H9 (cell line): ENCODE data around the gene DIP2C. TPM values are rescaled to one million over a fixed set of nuclear protein-coding genes. Genes with fewer than 3 reads are reported as not detected.

Source experiments
- DNase-seq: peaks from one replicate; pipeline ENCODE4 v3.0.0-alpha.2; 2017
- H2AFZ ChIP-seq: one replicate; pipeline ENCODE4 v1.6.1; 2013; ENCODE audit warnings: mild to moderate bottlenecking, low read length, control low read depth, moderate library complexity
- H2AK5ac ChIP-seq: 2 replicates; pipeline ENCODE4 v1.6.1; 2013; ENCODE audit warnings: low read length, control low read depth, mixed read lengths; ENCODE audit not compliant: insufficient read length
- H2BK120ac ChIP-seq: one replicate; pipeline ENCODE4 v1.6.1; 2013; ENCODE audit warnings: low read depth, mild to moderate bottlenecking, low read length, control low read depth, inconsistent platforms; ENCODE audit not compliant: poor library complexity, severe bottlenecking
- H2BK12ac ChIP-seq: 2 replicates; pipeline ENCODE4 v1.6.1; 2013; ENCODE audit warnings: low read length, control low read depth, mixed read lengths, low read depth; ENCODE audit not compliant: insufficient read length
- H2BK15ac ChIP-seq: 2 replicates; pipeline ENCODE4 v1.6.1; 2013; ENCODE audit warnings: low read depth, low read length, control low read depth
- H2BK20ac ChIP-seq: one replicate; pipeline ENCODE4 v1.6.1; 2013; ENCODE audit warnings: low read depth, mild to moderate bottlenecking, low read length, control low read depth, inconsistent platforms; ENCODE audit not compliant: poor library complexity, severe bottlenecking
- H2BK5ac ChIP-seq: 2 replicates; pipeline ENCODE4 v1.6.1; 2013; ENCODE audit warnings: low read length, control low read depth, mixed read lengths; ENCODE audit not compliant: insufficient read length
- H3K14ac ChIP-seq: 2 replicates; pipeline ENCODE4 v1.6.1; 2013; ENCODE audit warnings: low read length, control low read depth; ENCODE audit not compliant: insufficient read depth
- H3K18ac ChIP-seq: 2 replicates; pipeline ENCODE4 v1.6.1; 2013; ENCODE audit warnings: low read depth, mild to moderate bottlenecking, mixed read lengths, low read length, control low read depth; ENCODE audit not compliant: insufficient read length
- H3K23ac ChIP-seq: 2 replicates; pipeline ENCODE4 v1.6.1; 2013; ENCODE audit warnings: low read length, control low read depth, mixed read lengths, low read depth; ENCODE audit not compliant: insufficient read length
- H3K23me2 ChIP-seq: 2 replicates; pipeline ENCODE4 v1.6.1; 2013; ENCODE audit warnings: low read depth, mild to moderate bottlenecking, mixed read lengths, low read length, control low read depth; ENCODE audit not compliant: insufficient read length, poor library complexity, severe bottlenecking
- H3K27ac ChIP-seq: 2 replicates; pipeline ENCODE4 v1.5.1; 2013; ENCODE audit warnings: low read length, control low read depth, mixed read lengths, low read depth; ENCODE audit not compliant: insufficient read length
- H3K27me3 ChIP-seq: 2 replicates; pipeline ENCODE4 v1.6.1; 2013; ENCODE audit warnings: low read length, control low read depth, inconsistent platforms; ENCODE audit not compliant: insufficient read depth
- H3K4ac ChIP-seq: 2 replicates; pipeline ENCODE4 v1.6.1; 2013; ENCODE audit warnings: low read depth, mild to moderate bottlenecking, control low read depth, inconsistent platforms, low read length, moderate library complexity
- H3K4me1 ChIP-seq: 2 replicates; pipeline ENCODE4 v1.6.1; 2013; ENCODE audit warnings: low read length, control low read depth, inconsistent platforms; ENCODE audit not compliant: insufficient read depth
- H3K4me2 ChIP-seq: 2 replicates; pipeline ENCODE4 v1.6.1; 2013; ENCODE audit warnings: low read length, control low read depth, mixed read lengths; ENCODE audit not compliant: insufficient read length, insufficient read depth
- H3K56ac ChIP-seq: 2 replicates; pipeline ENCODE4 v1.6.1; 2013; ENCODE audit warnings: low read depth, mild to moderate bottlenecking, mixed read lengths, low read length, control low read depth; ENCODE audit not compliant: insufficient read length
- H3K79me1 ChIP-seq: 2 replicates; pipeline ENCODE4 v1.6.1; 2013; ENCODE audit warnings: low read depth, mild to moderate bottlenecking, moderate library complexity, low read length, control low read depth, inconsistent platforms; ENCODE audit not compliant: insufficient read depth, poor library complexity, severe bottlenecking
- H3K79me2 ChIP-seq: 2 replicates; pipeline ENCODE4 v1.6.1; 2013; ENCODE audit warnings: low read length, control low read depth, inconsistent platforms; ENCODE audit not compliant: insufficient read depth
- H3K9ac ChIP-seq: 2 replicates; pipeline ENCODE4 v1.6.1; 2013; ENCODE audit warnings: low read length, control low read depth, mixed read lengths; ENCODE audit not compliant: insufficient read length; ENCODE audit errors: extremely low read depth
- H3K9me3 ChIP-seq: one replicate; pipeline ENCODE4 v1.6.1; 2013; ENCODE audit warnings: low read depth, low read length, inconsistent platforms; ENCODE audit not compliant: control insufficient read depth
- H3T11ph ChIP-seq: one replicate; pipeline ENCODE4 v1.6.1; 2013; ENCODE audit warnings: mild to moderate bottlenecking, low read length, control low read depth, inconsistent platforms
- H4K20me1 ChIP-seq: one replicate; pipeline ENCODE4 v1.6.1; 2013; ENCODE audit not compliant: control insufficient read depth, insufficient read length, insufficient read depth
- H4K5ac ChIP-seq: 2 replicates; pipeline ENCODE4 v1.6.1; 2013; ENCODE audit warnings: low read depth, mild to moderate bottlenecking, mixed read lengths, low read length, control low read depth; ENCODE audit not compliant: insufficient read length
- H4K8ac ChIP-seq: replicated peaks from 2 replicates; pipeline ENCODE4 v1.6.1; 2013; ENCODE audit warnings: low read length, control low read depth, mixed read lengths, low read depth; ENCODE audit not compliant: insufficient read length
- H4K91ac ChIP-seq: 2 replicates; pipeline ENCODE4 v1.6.1; 2013; ENCODE audit warnings: low read depth, mild to moderate bottlenecking, moderate library complexity, mixed read lengths, low read length, control low read depth; ENCODE audit not compliant: insufficient read length
- H3K27ac Mint-ChIP-seq, 3 experiments: 2 replicates in 2 of 3; 3 replicates in 1 of 3; pipeline ENCODE4 v1.8.0; 2020 to 2021; ENCODE audit warnings: mixed read lengths in 3 of 3, mild to moderate bottlenecking in 1 of 3, moderate library complexity in 1 of 3
- H3K27me3 Mint-ChIP-seq: 2 replicates; pipeline ENCODE4 v1.8.0; 2021; ENCODE audit warnings: low read depth, mild to moderate bottlenecking, moderate library complexity, mixed read lengths
- H3K36me3 Mint-ChIP-seq, 3 experiments: 2 replicates in 2 of 3; 3 replicates in 1 of 3; pipeline ENCODE4 v1.8.0; 2020 to 2021; ENCODE audit warnings: low read depth in 3 of 3, mixed read lengths in 3 of 3; ENCODE audit not compliant: insufficient read depth in 1 of 3
- H3K4me1 Mint-ChIP-seq, 2 experiments: 2 replicates each; pipeline ENCODE4 v1.8.0; 2020; ENCODE audit warnings: mixed read lengths in 2 of 2
- H3K4me3 Mint-ChIP-seq, 2 experiments: 2 replicates in 1 of 2; 3 replicates in 1 of 2; pipeline ENCODE4 v1.8.0; 2020 to 2021; ENCODE audit warnings: mild to moderate bottlenecking in 2 of 2, mixed read lengths in 2 of 2, moderate library complexity in 1 of 2
- H3K9me3 Mint-ChIP-seq, 2 experiments: 2 replicates in 1 of 2; 3 replicates in 1 of 2; pipeline ENCODE4 v1.8.0; 2020; ENCODE audit warnings: mild to moderate bottlenecking in 2 of 2, mixed read lengths in 2 of 2, moderate library complexity in 1 of 2
- WGBS: extraction: QIAGEN DNeasy Blood & Tissue Kit; methylation state at CpG from one replicate; pipeline ENCODE4 v1.1.7; 2013; ENCODE audit warnings: missing lambda C conversion rate, low lambda C conversion rate, mixed read lengths; ENCODE audit not compliant: insufficient read length; ENCODE audit errors: extremely low coverage; 5-methylcytosine and 5-hydroxymethylcytosine counted together
- total RNA-seq: library from RNA; stranded (reverse); gene quantifications from 2 replicates; pipeline ENCODE4 v1.2.1, GENCODE V29; 2021
- TF ChIP-seq, protein P1 (sequence below): fragments of 200-600 bp; sonication (generic); conservative IDR thresholded peaks from 3 replicates; pipeline ENCODE4 v1.8.0; 2021; ENCODE audit warnings: antibody characterized with exemption, mild to moderate bottlenecking

DIP2C gene
- total RNA-seq, 1 experiment from 2014 or later, result 7.9 TPM

DNA sequence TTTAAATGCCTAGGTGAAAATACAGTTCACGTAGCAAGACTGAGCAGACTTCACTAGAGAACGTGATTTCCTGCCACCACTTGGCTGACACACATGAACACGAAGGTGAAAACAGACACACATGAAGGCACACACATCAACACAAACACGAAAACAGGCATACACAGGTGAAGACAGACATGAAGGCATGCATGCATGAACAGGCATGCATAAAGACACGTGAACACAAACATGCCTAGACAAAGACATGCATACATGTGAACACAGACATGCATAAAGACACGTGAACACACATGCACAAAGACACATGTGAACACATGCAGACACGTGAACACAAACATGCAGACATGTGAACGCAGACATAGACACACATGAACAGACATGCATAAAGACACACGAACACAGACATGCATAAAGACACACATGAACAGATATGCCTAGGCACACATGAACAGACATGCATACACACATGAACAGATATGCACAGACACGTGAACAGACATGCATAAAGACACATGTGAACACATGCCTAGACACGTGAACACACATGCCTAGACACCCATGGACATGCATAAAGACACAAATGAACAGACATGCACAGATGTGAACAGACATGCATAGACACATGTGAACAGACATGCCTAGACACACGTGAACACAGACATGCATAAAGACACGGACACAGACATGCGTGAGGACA is 311.1 kb downstream of the DIP2C start:
- Histone ChIP-seq H3K27ac (no peak overlapping the region), H4K5ac (no peak overlapping the region), H3K18ac (no peak overlapping the region), H3K23ac (peak overlapping the region; percentile 20), H2BK12ac (no peak overlapping the region), H2BK20ac (no peak overlapping the region), H3K4me1 (no peaks in the 10 kb centered on the region), H3K79me2 (no peaks in the 10 kb centered on the region), H3K14ac (no peak overlapping the region), H2BK120ac (no peak overlapping the region), H3K79me1 (no peaks in the 10 kb centered on the region), H3K4me2 (no peak overlapping the region), H4K20me1 (no peaks in the 10 kb centered on the region), H3K9me3 (no peaks in the 10 kb centered on the region), H3K9ac (no peak overlapping the region), H2BK5ac (no peak overlapping the region), H4K91ac (no peak overlapping the region), H3K27me3 (no peaks in the 10 kb centered on the region), H2AK5ac (no peak overlapping the region), H2AFZ (no peak overlapping the region), H3T11ph (no peak overlapping the region), H3K23me2 (no peaks in the 10 kb centered on the region), H3K4ac (no peak overlapping the region), H4K8ac (no peak overlapping the region), H3K56ac (no peak overlapping the region), H2BK15ac (no peak overlapping the region)
- no peaks in the 10 kb centered on the region for H3K27me3 Mint-ChIP-seq
- H3K9me3 Mint-ChIP-seq, result no peaks in the 10 kb centered on the region
- TF ChIP-seq, protein P1, sequence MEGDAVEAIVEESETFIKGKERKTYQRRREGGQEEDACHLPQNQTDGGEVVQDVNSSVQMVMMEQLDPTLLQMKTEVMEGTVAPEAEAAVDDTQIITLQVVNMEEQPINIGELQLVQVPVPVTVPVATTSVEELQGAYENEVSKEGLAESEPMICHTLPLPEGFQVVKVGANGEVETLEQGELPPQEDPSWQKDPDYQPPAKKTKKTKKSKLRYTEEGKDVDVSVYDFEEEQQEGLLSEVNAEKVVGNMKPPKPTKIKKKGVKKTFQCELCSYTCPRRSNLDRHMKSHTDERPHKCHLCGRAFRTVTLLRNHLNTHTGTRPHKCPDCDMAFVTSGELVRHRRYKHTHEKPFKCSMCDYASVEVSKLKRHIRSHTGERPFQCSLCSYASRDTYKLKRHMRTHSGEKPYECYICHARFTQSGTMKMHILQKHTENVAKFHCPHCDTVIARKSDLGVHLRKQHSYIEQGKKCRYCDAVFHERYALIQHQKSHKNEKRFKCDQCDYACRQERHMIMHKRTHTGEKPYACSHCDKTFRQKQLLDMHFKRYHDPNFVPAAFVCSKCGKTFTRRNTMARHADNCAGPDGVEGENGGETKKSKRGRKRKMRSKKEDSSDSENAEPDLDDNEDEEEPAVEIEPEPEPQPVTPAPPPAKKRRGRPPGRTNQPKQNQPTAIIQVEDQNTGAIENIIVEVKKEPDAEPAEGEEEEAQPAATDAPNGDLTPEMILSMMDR, result no peak
- H3K4me3 Mint-ChIP-seq, result no peak overlapping the region
- H3K27ac Mint-ChIP-seq, result no peak overlapping the region
- H3K36me3 Mint-ChIP-seq, result peaks cover 0 to 26% (median 24%) of the 10 kb centered on the region in 3 experiments; a peak in 6 of 7 replicates
- DNase-seq, result no peak
- H3K4me1 Mint-ChIP-seq, result peaks cover 7 to 11% of the 10 kb centered on the region in 2 experiments
- WGBS, result no CpG with 5 or more reads among the region's 14 CpGs
